OCI-LY1 (cell line): Measurements from ENCODE around the gene MERTK.

Source experiments
- H2AFZ ChIP-seq: fragments of 200-600 bp; sonication (generic), shearing (Covaris generic); 2 replicates; pipeline ENCODE4 v1.6.0; 2014; ENCODE audit warnings: antibody characterized with exemption, mild to moderate bottlenecking, low read length
- H3F3A ChIP-seq: fragments of 200-600 bp; sonication (generic), shearing (Covaris generic); 2 replicates; pipeline ENCODE4 v1.6.0; 2014; ENCODE audit warnings: mild to moderate bottlenecking, antibody characterized with exemption, low read length, moderate library complexity; ENCODE audit not compliant: insufficient read depth
- H3K27ac ChIP-seq: fragments of 200-600 bp; sonication (generic); 2 replicates; pipeline ENCODE4 v1.5.1; 2014; ENCODE audit warnings: low read length, mixed run types, mild to moderate bottlenecking, low read depth; ENCODE audit not compliant: poor library complexity, severe bottlenecking
- H3K27me3 ChIP-seq: fragments of 200-600 bp; sonication (generic); 2 replicates; pipeline ENCODE4 v1.6.0; 2014; ENCODE audit warnings: antibody characterized with exemption, mild to moderate bottlenecking, low read length, moderate library complexity; ENCODE audit not compliant: insufficient read depth
- H3K36me3 ChIP-seq: fragments of 200-600 bp; sonication (generic); 2 replicates; pipeline ENCODE4 v1.6.1; 2014; ENCODE audit warnings: mild to moderate bottlenecking, antibody characterized with exemption, low read length, moderate library complexity, mixed read lengths; ENCODE audit not compliant: insufficient read depth
- H3K4me1 ChIP-seq: fragments of 200-600 bp; sonication (generic); 2 replicates; pipeline ENCODE4 v1.5.1; 2014; ENCODE audit warnings: mild to moderate bottlenecking, low read length, moderate library complexity; ENCODE audit not compliant: insufficient read depth, severe bottlenecking
- H3K4me2 ChIP-seq: fragments of 200-600 bp; sonication (generic), shearing (Covaris generic); 2 replicates; pipeline ENCODE4 v1.6.1; 2014; ENCODE audit warnings: low read length
- H3K4me3 ChIP-seq: fragments of 200-600 bp; sonication (generic); 2 replicates; pipeline ENCODE4 v1.5.1; 2014; ENCODE audit warnings: low read length, low read depth, mild to moderate bottlenecking, mixed read lengths; ENCODE audit not compliant: poor library complexity, severe bottlenecking
- H3K79me2 ChIP-seq: fragments of 200-600 bp; shearing (Covaris generic); 2 replicates; pipeline ENCODE4 v1.6.1; 2016; ENCODE audit warnings: mixed run types, low read length, mixed read lengths; ENCODE audit not compliant: insufficient read depth
- H3K9ac ChIP-seq: fragments of 200-600 bp; sonication (generic), shearing (Covaris generic); 2 replicates; pipeline ENCODE4 v1.6.1; 2014; ENCODE audit warnings: mild to moderate bottlenecking, low read length, mixed read lengths
- H3K9me2 ChIP-seq: fragments of 200-600 bp; sonication (generic), shearing (Covaris generic); 2 replicates; pipeline ENCODE4 v1.6.1; 2014; ENCODE audit warnings: low read depth, mild to moderate bottlenecking, low read length, mixed read lengths
- H3K9me3 ChIP-seq: fragments of 200-600 bp; shearing (Covaris generic); 2 replicates; pipeline ENCODE4 v1.6.1; 2014; ENCODE audit warnings: low read length, mixed read lengths
- H4K20me1 ChIP-seq: fragments of 200-600 bp; sonication (generic), shearing (Covaris generic); 2 replicates; pipeline ENCODE4 v1.6.0; 2016; ENCODE audit warnings: mild to moderate bottlenecking, low read length; ENCODE audit not compliant: insufficient read depth
- CTCF ChIP-seq: fragments of 200-600 bp; sonication (generic), shearing (Covaris generic); IDR thresholded peaks from 2 replicates; pipeline ENCODE4 v1.5.1; 2017; ENCODE audit warnings: mild to moderate bottlenecking, antibody characterized with exemption, low read length, moderate library complexity, mixed read lengths
- EZH2 ChIP-seq: fragments of 200-600 bp; sonication (generic), shearing (Covaris generic); IDR thresholded peaks from 2 replicates; pipeline ENCODE4 v1.8.0; 2017; ENCODE audit warnings: borderline replicate concordance, mixed run types, mild to moderate bottlenecking, antibody characterized with exemption, low read length, moderate library complexity, mixed read lengths

Gene MERTK

GRCh38 chr2:111983478-111984212 lies 85.2 kb downstream of the MERTK start:
- no peak overlapping the region for H3K4me3 ChIP-seq
- H3K27me3 ChIP-seq: peaks cover 5% of the 10 kb centered on the region; the same call in 1 of the 2 replicates
- H3K9me2 ChIP-seq: no peaks in the 10 kb centered on the region
- H3K9me3 ChIP-seq: no peaks in the 10 kb centered on the region
- H3K9ac ChIP-seq: no peak overlapping the region
- H4K20me1 ChIP-seq: no peaks in the 10 kb centered on the region
- no peaks in the 10 kb centered on the region for H3F3A ChIP-seq
- no peaks in the 10 kb centered on the region for H3K4me1 ChIP-seq
- H3K79me2 ChIP-seq: no peaks in the 10 kb centered on the region
- H3K27ac ChIP-seq: no peak overlapping the region
- TF ChIP-seq CTCF (no peak), EZH2 (no peak)
- no peaks in the 10 kb centered on the region for H3K36me3 ChIP-seq
- H2AFZ ChIP-seq: no peak overlapping the region
- H3K4me2 ChIP-seq: no peak overlapping the region

GRCh38 chr2:111984213-111984604 lies 85.8 kb downstream of the MERTK start:
- Histone ChIP-seq H3K4me2 (no peak overlapping the region), H2AFZ (no peak overlapping the region)

GRCh38 chr2:111985514-111985913 lies 87.1 kb downstream of the MERTK start:
- H3F3A ChIP-seq: no peaks in the 10 kb centered on the region
- peaks cover 5% of the 10 kb centered on the region; the same call in 1 of the 2 replicates for H3K27me3 ChIP-seq
- H3K79me2 ChIP-seq: no peaks in the 10 kb centered on the region
- TF ChIP-seq EZH2 (no peak), CTCF (no peak)
- no peaks in the 10 kb centered on the region for H3K9me3 ChIP-seq
- no peak overlapping the region for H3K4me2 ChIP-seq
- H3K4me3 ChIP-seq: no peak overlapping the region
- no peak overlapping the region for H3K27ac ChIP-seq
- no peaks in the 10 kb centered on the region for H4K20me1 ChIP-seq
- no peaks in the 10 kb centered on the region for H3K36me3 ChIP-seq
- no peak overlapping the region for H2AFZ ChIP-seq
- H3K9me2 ChIP-seq: no peaks in the 10 kb centered on the region
- no peaks in the 10 kb centered on the region for H3K4me1 ChIP-seq
- no peak overlapping the region for H3K9ac ChIP-seq

More at GRCh38 chr2:111984213-111984604, 85.8 kb downstream of the MERTK start:
- TF ChIP-seq CTCF: no peak
- TF ChIP-seq EZH2: no peak
- H3K27ac ChIP-seq: no peak overlapping the region
- H3K79me2 ChIP-seq: no peaks in the 10 kb centered on the region
- H3K27me3 ChIP-seq: peaks cover 5% of the 10 kb centered on the region; the same call in 1 of the 2 replicates
- H3F3A ChIP-seq: no peaks in the 10 kb centered on the region
- H3K36me3 ChIP-seq: no peaks in the 10 kb centered on the region
- H3K9me2 ChIP-seq: no peaks in the 10 kb centered on the region
- H3K9ac ChIP-seq: no peak overlapping the region
- no peak overlapping the region for H3K4me3 ChIP-seq
- no peaks in the 10 kb centered on the region for H3K4me1 ChIP-seq
- H4K20me1 ChIP-seq: no peaks in the 10 kb centered on the region
- H3K9me3 ChIP-seq: no peaks in the 10 kb centered on the region
